Activated T-cell treated with anti-CD3 and anti-CD28 coated beads, Interleukin-2, amount 50 U/mL, for 24 hours (primary cell): ENCODE measurements around the gene SDC3.

ENCODE experiments used
- DNase-seq: peaks from one replicate; pipeline ENCODE4 v3.0.0-alpha.2; 2020
- H3K27ac Mint-ChIP-seq: 2 replicates; pipeline ENCODE4 v1.8.0; 2020; ENCODE audit warnings: mild to moderate bottlenecking, mixed read lengths
- H3K27me3 Mint-ChIP-seq: 2 replicates; pipeline ENCODE4 v1.8.0; 2020; ENCODE audit warnings: mixed read lengths
- H3K36me3 Mint-ChIP-seq: 2 replicates; pipeline ENCODE4 v1.8.0; 2020; ENCODE audit warnings: low read depth, mixed read lengths
- H3K4me1 Mint-ChIP-seq: 2 replicates; pipeline ENCODE4 v1.8.0; 2020; ENCODE audit warnings: low read depth, mixed read lengths
- H3K4me3 Mint-ChIP-seq: 2 replicates; pipeline ENCODE4 v1.8.0; 2020; ENCODE audit warnings: mild to moderate bottlenecking, moderate library complexity, mixed read lengths
- H3K9me3 Mint-ChIP-seq: 2 replicates; pipeline ENCODE4 v1.8.0; 2020; ENCODE audit warnings: mixed read lengths

The SDC3 gene

DNA sequence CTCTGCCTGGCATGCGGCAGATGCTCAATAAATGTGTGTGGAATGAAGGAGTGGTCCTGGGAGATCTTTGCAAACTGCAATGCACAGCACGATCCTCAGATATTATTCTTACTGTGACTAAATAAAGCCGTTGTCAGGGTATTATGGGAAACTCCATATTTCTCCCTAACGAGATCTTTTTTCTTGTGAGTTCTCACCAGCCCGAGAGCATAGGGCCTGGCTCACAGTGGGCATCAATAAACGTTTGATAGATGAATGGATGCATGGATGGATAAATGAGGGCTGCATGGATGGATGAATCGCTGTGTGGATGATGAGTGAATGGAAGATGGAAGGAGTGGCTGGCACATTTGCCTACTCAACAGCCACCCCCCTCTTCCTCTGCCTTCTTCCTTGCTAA lies 69.6 kb downstream of the SDC3 start:
- H3K9me3 Mint-ChIP-seq, result peaks cover 2% of the 10 kb centered on the region
- H3K4me1 Mint-ChIP-seq, result no peaks in the 10 kb centered on the region
- peaks cover 49% of the 10 kb centered on the region for H3K27me3 Mint-ChIP-seq
- H3K27ac Mint-ChIP-seq, result no peak overlapping the region
- no peaks in the 10 kb centered on the region for H3K36me3 Mint-ChIP-seq
- H3K4me3 Mint-ChIP-seq, result no peak overlapping the region
- no peak for DNase-seq

DNA sequence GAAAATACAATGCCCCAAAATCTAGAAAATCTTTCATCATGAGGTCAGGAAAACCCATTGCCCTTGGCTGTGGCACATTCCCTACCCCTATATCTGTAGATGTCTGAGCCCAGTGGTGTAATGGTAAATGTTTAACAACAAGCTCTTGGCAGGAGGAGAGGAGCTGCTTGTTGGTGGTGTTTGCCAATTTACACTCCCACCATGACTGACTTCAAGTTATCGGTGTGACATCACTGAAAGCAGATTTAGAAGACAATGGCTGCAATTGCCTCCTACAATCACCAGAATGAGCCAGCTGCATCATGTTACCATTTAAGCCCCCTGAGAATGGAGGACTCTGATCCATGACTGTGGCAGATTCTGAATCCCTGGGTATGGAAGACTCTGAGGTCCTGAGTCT lies 70.9 kb downstream of the SDC3 start:
- H3K9me3 Mint-ChIP-seq, result peaks cover 2% of the 10 kb centered on the region
- H3K4me3 Mint-ChIP-seq, result no peak overlapping the region
- no peaks in the 10 kb centered on the region for H3K36me3 Mint-ChIP-seq
- H3K27me3 Mint-ChIP-seq, result peaks cover 41% of the 10 kb centered on the region
- DNase-seq, result no peak
- no peaks in the 10 kb centered on the region for H3K4me1 Mint-ChIP-seq
- H3K27ac Mint-ChIP-seq, result no peak overlapping the region

DNA sequence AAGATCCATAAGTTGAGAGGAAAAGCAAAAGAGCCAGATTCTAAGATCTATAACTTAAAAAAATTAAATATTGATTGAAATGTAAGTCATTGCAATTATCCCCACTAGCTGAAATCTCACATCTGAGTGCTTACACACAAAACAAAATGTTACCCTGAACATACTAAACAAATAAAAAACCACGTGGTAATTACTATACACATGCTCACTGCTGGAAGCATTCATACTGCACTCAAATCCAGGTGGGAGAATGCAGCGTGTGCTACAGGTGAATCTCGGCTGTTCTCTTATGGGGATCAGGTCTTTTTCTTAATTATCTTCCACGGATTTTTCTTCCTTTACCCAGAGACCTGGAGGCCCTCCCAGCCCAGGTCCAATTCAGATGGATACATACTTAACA lies 74.3 kb downstream of the SDC3 start:
- Mint-ChIP-seq H3K36me3 (no peaks in the 10 kb centered on the region), H3K27me3 (peaks cover 29% of the 10 kb centered on the region), H3K4me1 (no peaks in the 10 kb centered on the region), H3K4me3 (no peak overlapping the region), H3K27ac (no peak overlapping the region), H3K9me3 (no peaks in the 10 kb centered on the region)
- no peak for DNase-seq

DNA sequence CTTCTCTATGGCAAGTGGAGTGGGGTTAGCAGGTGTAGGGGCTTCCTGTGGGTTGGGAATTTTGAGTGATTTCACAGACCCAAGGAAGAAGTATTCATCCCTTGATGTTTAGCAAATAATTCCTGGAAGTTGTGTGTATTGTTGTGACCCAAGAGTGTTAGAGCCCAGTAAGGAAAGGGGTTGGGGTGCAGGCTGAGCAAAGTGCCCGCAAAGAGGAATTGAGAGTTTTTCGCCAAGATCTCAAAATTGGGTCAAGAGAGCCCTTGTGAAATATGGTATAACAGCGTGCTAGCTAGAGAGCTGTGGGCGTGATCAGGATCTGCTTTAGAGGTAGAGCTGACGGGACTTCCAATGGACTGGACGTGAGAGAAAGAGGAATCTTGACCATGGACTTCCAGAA lies 78.0 kb downstream of the SDC3 start:
- H3K36me3 Mint-ChIP-seq, result no peaks in the 10 kb centered on the region
- H3K4me3 Mint-ChIP-seq, result no peak overlapping the region
- no peak for DNase-seq
- no peaks in the 10 kb centered on the region for H3K9me3 Mint-ChIP-seq
- no peaks in the 10 kb centered on the region for H3K4me1 Mint-ChIP-seq
- no peak overlapping the region for H3K27ac Mint-ChIP-seq
- H3K27me3 Mint-ChIP-seq, result peaks cover 41% of the 10 kb centered on the region

DNA sequence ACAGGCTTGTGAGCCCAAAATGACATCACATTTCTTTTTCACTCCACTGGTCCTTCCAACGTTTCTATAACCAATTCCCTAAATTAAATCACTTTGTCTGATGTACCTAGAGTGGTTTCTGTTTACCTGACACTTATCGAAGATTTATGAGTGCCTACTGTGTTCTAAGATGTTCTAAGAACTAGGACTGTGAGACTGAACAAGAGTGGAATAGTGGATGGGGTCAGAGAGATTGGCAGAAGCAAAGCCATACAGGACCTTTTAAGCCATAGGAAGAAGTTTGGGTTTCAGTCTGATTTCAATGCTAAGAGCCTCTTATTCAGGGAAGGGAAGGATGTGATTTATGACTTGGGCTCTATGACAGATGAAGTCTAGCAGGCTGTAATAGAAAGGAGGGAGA lies 78.7 kb downstream of the SDC3 start:
- H3K27me3 Mint-ChIP-seq, result peaks cover 47% of the 10 kb centered on the region
- no peak overlapping the region for H3K27ac Mint-ChIP-seq
- no peaks in the 10 kb centered on the region for H3K9me3 Mint-ChIP-seq
- no peak overlapping the region for H3K4me3 Mint-ChIP-seq
- peaks cover 5% of the 10 kb centered on the region for H3K4me1 Mint-ChIP-seq
- no peak for DNase-seq
- no peaks in the 10 kb centered on the region for H3K36me3 Mint-ChIP-seq

DNA sequence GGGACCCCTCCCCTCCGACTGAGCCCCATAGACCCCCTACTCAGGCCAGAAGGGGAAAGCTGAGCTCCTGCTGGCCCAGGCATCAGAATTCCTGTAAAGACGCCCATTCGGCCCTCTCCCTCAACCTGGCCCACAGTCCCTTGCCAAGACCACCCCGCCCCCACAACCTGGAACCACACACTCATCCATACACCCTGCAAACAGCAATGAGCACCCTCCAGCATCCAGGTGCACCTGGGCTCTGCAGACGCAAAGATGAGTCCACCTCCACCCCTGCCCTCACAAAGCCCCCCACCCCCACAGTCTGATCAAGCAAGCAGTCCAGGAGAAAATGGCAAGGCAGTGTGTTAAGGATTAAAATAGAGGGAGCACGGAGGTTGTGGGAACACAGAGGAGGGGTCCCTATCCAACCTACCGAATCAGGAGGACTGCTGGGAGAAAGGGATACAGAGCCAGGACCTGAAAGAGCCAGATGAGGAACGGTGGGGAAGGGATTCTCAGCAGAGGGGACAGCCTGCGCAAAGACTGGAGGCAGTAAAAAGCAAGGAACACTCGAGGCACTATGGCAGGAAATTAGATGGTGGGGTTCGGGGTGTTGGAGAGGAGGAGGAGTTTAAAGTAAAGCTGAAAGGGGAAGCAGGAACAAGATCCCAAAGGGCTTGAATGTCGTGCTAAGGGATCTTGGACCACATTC lies 83.7 kb downstream of the SDC3 start:
- no peak overlapping the region for H3K27ac Mint-ChIP-seq
- H3K36me3 Mint-ChIP-seq, result no peaks in the 10 kb centered on the region
- H3K9me3 Mint-ChIP-seq, result no peaks in the 10 kb centered on the region
- no peak for DNase-seq
- peaks cover 69% of the 10 kb centered on the region for H3K27me3 Mint-ChIP-seq
- H3K4me1 Mint-ChIP-seq, result peaks cover 17% of the 10 kb centered on the region
- peak overlapping the region; percentile 28 for H3K4me3 Mint-ChIP-seq

DNA sequence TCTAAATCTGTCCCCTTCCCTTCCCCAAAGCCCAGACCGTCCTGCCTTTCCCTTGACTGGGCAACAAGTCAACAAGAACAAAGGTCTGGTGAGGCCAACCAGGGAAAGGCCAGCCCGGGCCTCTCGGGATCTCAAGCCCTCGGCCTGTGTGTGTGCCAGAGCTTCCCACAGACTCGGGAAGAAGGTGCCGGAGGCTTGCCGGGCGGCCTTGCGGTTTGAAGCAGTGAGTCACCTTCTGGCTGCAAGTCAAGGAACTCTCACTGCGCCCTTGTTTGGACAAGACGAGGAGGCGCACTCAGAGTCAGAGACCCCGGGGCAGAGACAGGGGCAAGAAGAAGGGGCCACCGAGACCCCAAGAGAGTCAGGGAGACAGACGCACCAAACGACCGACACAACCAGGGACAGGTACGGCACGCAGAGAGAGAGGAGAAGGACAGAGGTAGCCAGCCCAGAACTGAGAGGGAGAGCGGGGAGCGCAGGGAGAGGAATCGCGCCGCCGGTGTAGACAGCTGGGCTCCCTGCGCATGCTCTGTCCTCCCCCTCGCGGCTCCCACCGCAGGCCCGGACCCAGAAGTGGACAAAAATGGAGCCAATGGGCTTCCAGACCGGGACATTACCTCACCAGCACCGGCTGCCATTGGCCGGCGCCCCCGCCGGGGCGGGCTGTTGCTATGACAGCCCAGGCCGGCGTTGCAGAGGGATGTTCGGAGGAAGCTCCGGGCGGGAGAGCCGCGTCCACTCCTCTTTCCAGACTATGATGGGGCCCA lies 84.4 kb downstream of the SDC3 start:
- Mint-ChIP-seq H3K36me3 (no peaks in the 10 kb centered on the region), H3K4me3 (peak overlapping the region; percentile 72), H3K27me3 (peaks cover 70% of the 10 kb centered on the region), H3K27ac (peak overlapping the region; percentile 35), H3K9me3 (no peaks in the 10 kb centered on the region), H3K4me1 (peaks cover 17% of the 10 kb centered on the region)
- peak; percentile 70 for DNase-seq

DNA sequence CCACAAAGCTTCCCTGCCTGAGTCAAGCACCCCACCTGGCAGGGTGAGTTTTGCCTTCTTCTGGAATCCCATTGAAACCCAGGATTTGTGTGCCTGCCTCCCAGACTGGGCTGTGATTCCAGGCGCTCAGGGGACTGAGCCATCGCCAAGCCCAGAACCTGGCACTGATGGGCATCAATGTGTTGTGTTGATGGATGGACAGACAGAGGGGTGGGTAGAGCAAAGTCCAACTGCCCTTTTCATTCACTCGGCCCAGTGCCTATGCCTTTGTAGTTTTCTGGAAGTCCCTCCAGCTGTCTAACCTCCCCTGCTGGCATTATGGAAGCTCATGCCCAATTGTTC lies 85.0 kb downstream of the SDC3 start:
- Mint-ChIP-seq H3K4me1 (peaks cover 17% of the 10 kb centered on the region), H3K36me3 (no peaks in the 10 kb centered on the region), H3K27me3 (peaks cover 70% of the 10 kb centered on the region), H3K9me3 (no peaks in the 10 kb centered on the region), H3K4me3 (peak overlapping the region; percentile 72), H3K27ac (no peak overlapping the region)
- DNase-seq, result no peak

DNA sequence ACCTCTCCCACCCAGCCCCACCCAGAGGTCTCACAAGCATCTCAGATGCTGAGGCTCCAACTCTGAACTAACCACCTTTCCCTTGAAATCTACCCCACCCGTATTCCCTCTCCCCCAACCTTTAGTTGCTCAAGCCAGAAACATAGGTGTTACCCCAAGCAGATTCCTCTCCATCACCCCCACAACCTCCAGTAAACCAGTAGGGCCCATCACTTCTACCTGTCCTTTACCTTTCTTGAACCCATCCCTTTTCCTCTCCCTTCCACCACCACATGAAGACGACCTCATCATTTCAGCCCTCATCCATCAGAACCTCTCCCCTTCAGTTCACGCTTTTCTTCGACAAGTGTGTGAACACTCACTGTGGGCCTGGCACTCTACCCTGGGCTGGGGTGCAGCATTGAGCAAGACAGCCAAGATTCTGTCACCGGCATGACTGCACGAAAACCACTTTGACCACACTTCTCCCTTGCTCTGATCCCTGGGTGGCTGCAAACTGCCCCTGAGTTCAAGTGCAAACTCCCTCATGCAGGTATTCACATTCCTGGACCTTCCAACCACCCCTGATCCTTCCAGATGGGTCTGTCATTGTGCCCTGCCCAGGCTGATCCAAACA lies 85.5 kb downstream of the SDC3 start:
- H3K27me3 Mint-ChIP-seq, result peaks cover 71% of the 10 kb centered on the region
- H3K9me3 Mint-ChIP-seq, result no peaks in the 10 kb centered on the region
- H3K36me3 Mint-ChIP-seq, result no peaks in the 10 kb centered on the region
- H3K4me3 Mint-ChIP-seq, result no peak overlapping the region
- peaks cover 17% of the 10 kb centered on the region for H3K4me1 Mint-ChIP-seq
- no peak overlapping the region for H3K27ac Mint-ChIP-seq
- DNase-seq, result no peak

DNA sequence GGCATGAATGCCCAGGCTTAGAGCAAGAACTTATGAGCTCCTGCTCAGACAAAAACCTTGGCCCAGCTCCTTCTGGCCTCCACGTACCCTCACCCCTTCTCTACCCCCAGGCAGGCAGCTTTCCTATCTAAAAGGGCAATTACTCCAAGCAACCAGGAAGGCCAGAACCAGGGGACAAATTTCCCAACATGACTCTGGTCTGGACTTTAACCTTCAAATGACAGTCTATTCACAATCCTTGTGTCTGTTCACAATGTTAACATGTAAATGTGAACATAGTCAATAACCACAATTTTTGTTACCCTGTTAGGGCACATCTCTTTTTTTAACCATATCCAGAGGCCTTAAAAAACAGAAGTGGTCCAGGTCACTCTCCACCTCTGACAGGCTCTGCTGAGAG lies 86.6 kb downstream of the SDC3 start:
- Mint-ChIP-seq H3K9me3 (no peaks in the 10 kb centered on the region), H3K36me3 (no peaks in the 10 kb centered on the region), H3K4me1 (peaks cover 17% of the 10 kb centered on the region), H3K27ac (no peak overlapping the region), H3K27me3 (peaks cover 66% of the 10 kb centered on the region), H3K4me3 (no peak overlapping the region)
- no peak for DNase-seq

DNA sequence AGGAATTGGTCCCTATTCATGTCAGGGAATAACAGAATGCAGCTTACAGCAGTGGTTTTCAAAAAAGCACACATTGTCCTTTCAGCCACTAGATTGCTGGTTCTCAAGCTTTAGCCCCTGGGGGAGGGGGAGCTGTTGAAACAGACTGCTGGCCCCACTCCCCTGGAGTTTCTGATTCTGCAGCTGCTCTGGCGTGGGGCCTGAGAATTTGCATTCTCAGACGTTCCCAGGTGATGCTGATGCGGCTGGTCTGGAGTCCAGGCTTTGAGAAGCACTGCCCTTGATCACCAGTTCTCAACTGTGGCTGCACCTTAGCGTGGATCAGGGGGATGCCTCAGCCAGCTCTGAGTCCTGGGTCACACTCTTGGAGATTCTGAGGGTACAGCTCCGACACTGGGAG lies 88.3 kb downstream of the SDC3 start:
- Mint-ChIP-seq H3K36me3 (no peaks in the 10 kb centered on the region), H3K4me1 (peaks cover 15% of the 10 kb centered on the region), H3K4me3 (no peak overlapping the region), H3K27me3 (peaks cover 51% of the 10 kb centered on the region), H3K27ac (no peak overlapping the region), H3K9me3 (no peaks in the 10 kb centered on the region)
- DNase-seq, result no peak
